ENCODE results near the gene DGKG.

- no peak for TF ChIP-seq CEBPB (IDR thresholded peaks at IDR 0.05; ENCODE audit: borderline replicate concordance in 1 of 2, low read depth in 2 of 2, low read length in 2 of 2)
- TF ChIP-seq CTCF (IDR thresholded peaks at IDR 0.05 in 2 of 3, conservative IDR thresholded peaks at IDR 0.05 in 1 of 3; ENCODE audit: control insufficient read depth in 2 of 3, extremely low read depth in 1 of 3, insufficient read depth in 1 of 3, low read depth in 3 of 3, low read length in 3 of 3): no peak
Measured at GRCh38 chr3:186368176-186368575, 6.1 kb upstream of the DGKG start.
